H1 (cell line): ENCODE results near the gene SLC35F6.
"Not testable (repeated sequence)": the region's sequence is repeated elsewhere in the genome, so short reads cannot be mapped to it uniquely, and the experiment has no call there.

Source experiments
- CBX5 ChIP-seq: fragments of 300-800, 300-1000 bp; sonication (generic); IDR thresholded peaks from 2 replicates; pipeline ENCODE4 v1.7.1; 2016; ENCODE audit warnings: antibody characterized with exemption, low read length, low read depth
- CBX8 ChIP-seq: fragments of 300-800, 300-1000 bp; sonication (generic); IDR thresholded peaks from 2 replicates; pipeline ENCODE4 v1.7.1; 2016; ENCODE audit warnings: low read depth, low read length, borderline replicate concordance
- EP300 ChIP-seq, 2 experiments: IDR thresholded peaks; 1 replicate in 1 of 2; 2 replicates in 1 of 2; pipeline ENCODE4 v1.6.1; 2011 to 2012; ENCODE audit warnings: low read depth in 2 of 2, low read length in 2 of 2, mild to moderate bottlenecking in 2 of 2, borderline replicate concordance in 1 of 2, inconsistent platforms in 1 of 2, moderate library complexity in 1 of 2
- HDAC6 ChIP-seq: IDR thresholded peaks from one replicate; pipeline ENCODE4 v1.7.1; 2012; ENCODE audit warnings: low read depth, mild to moderate bottlenecking, inconsistent platforms, low read length, moderate library complexity
- MAFK ChIP-seq: IDR thresholded peaks from 2 replicates; pipeline ENCODE4 v1.6.1; 2012; ENCODE audit warnings: low read depth, mild to moderate bottlenecking, improper control_type of control experiment, low read length
- PHF8 ChIP-seq: fragments of 200-600 bp; sonication (generic); conservative IDR thresholded peaks from 2 replicates; pipeline ENCODE4 v1.7.1; 2012; ENCODE audit warnings: low read depth, mild to moderate bottlenecking, inconsistent platforms, low read length, moderate library complexity
- POLR2A ChIP-seq, 2 experiments: IDR thresholded peaks; 1 replicate in 1 of 2; 2 replicates in 1 of 2; pipeline ENCODE4 v1.6.1; 2011; ENCODE audit warnings: low read depth in 2 of 2, low read length in 2 of 2, mild to moderate bottlenecking in 2 of 2; ENCODE audit errors: control extremely low read depth in 1 of 2
- RAD21 ChIP-seq, 2 experiments: IDR thresholded peaks in 1 of 2; conservative IDR thresholded peaks in 1 of 2; 2 replicates each; pipeline ENCODE4 v1.6.1; 2011; ENCODE audit warnings: low read depth in 2 of 2, low read length in 2 of 2, improper control_type of control experiment in 1 of 2, inconsistent platforms in 1 of 2, mild to moderate bottlenecking in 1 of 2, moderate library complexity in 1 of 2
- SAP30 ChIP-seq: fragments of 300-600 bp; sonication (generic); IDR thresholded peaks from 2 replicates; pipeline ENCODE4 v1.7.1; 2012; ENCODE audit warnings: low read length, moderate library complexity, mild to moderate bottlenecking, inconsistent platforms; ENCODE audit not compliant: insufficient read depth, insufficient replicate concordance
- TF ChIP-seq, protein P1 (sequence below), 3 experiments: IDR thresholded peaks; 1 replicate in 2 of 3; 2 replicates in 1 of 3; pipeline versions ENCODE4 v1.5.1 to v1.6.1; 2011; ENCODE audit warnings: low read length in 3 of 3, mild to moderate bottlenecking in 3 of 3, inconsistent platforms in 2 of 3, low read depth in 1 of 3, moderate library complexity in 1 of 3; ENCODE audit not compliant: insufficient read depth in 1 of 3; ENCODE audit errors: control extremely low read depth in 1 of 3
- TF ChIP-seq, protein P2 (sequence below): fragments of 300-600 bp; sonication (generic); IDR thresholded peaks from 2 replicates; pipeline ENCODE4 v1.7.1; 2012; ENCODE audit warnings: low read length, moderate library complexity, mild to moderate bottlenecking, inconsistent platforms; ENCODE audit not compliant: insufficient replicate concordance

DNA sequence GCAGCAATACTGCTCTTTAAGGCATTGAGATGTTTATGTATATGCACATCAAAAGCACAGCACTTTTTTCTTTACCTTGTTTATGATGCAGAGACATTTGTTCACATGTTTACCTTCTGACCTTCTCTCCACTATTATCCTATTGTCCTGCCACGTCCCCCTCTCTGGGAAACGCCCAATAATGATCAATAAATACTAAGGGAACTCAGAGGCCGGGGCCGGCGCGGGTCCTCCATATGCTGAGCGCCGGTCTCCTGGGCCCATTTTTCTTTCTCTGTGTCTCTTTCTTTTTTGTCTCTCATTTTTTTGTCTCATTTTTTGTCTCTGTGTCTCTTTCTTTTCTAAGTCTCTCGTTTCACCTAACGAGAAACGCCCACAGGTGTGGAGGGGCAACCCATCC, 13.6 kb upstream of the SLC35F6 start:
- TF ChIP-seq CBX5; MAFK; POLR2A (IDR thresholded peaks at IDR 0.05; ENCODE audit: control extremely low read depth in 1 of 2, low read depth in 2 of 2, low read length in 2 of 2); RAD21 (IDR thresholded peaks at IDR 0.05 in 1 of 2, conservative IDR thresholded peaks at IDR 0.05 in 1 of 2; ENCODE audit: low read depth in 2 of 2, low read length in 2 of 2); SAP30; CBX8; PHF8; EP300 (IDR thresholded peaks at IDR 0.05; ENCODE audit: borderline replicate concordance in 1 of 2, low read depth in 2 of 2, low read length in 2 of 2); HDAC6: not testable (repeated sequence)
- TF ChIP-seq, protein P1, sequence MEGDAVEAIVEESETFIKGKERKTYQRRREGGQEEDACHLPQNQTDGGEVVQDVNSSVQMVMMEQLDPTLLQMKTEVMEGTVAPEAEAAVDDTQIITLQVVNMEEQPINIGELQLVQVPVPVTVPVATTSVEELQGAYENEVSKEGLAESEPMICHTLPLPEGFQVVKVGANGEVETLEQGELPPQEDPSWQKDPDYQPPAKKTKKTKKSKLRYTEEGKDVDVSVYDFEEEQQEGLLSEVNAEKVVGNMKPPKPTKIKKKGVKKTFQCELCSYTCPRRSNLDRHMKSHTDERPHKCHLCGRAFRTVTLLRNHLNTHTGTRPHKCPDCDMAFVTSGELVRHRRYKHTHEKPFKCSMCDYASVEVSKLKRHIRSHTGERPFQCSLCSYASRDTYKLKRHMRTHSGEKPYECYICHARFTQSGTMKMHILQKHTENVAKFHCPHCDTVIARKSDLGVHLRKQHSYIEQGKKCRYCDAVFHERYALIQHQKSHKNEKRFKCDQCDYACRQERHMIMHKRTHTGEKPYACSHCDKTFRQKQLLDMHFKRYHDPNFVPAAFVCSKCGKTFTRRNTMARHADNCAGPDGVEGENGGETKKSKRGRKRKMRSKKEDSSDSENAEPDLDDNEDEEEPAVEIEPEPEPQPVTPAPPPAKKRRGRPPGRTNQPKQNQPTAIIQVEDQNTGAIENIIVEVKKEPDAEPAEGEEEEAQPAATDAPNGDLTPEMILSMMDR (IDR thresholded peaks at IDR 0.05; ENCODE audit: control extremely low read depth in 1 of 3, insufficient read depth in 1 of 3, low read depth in 1 of 3, low read length in 3 of 3) = not testable (repeated sequence)
- TF ChIP-seq, protein P2, sequence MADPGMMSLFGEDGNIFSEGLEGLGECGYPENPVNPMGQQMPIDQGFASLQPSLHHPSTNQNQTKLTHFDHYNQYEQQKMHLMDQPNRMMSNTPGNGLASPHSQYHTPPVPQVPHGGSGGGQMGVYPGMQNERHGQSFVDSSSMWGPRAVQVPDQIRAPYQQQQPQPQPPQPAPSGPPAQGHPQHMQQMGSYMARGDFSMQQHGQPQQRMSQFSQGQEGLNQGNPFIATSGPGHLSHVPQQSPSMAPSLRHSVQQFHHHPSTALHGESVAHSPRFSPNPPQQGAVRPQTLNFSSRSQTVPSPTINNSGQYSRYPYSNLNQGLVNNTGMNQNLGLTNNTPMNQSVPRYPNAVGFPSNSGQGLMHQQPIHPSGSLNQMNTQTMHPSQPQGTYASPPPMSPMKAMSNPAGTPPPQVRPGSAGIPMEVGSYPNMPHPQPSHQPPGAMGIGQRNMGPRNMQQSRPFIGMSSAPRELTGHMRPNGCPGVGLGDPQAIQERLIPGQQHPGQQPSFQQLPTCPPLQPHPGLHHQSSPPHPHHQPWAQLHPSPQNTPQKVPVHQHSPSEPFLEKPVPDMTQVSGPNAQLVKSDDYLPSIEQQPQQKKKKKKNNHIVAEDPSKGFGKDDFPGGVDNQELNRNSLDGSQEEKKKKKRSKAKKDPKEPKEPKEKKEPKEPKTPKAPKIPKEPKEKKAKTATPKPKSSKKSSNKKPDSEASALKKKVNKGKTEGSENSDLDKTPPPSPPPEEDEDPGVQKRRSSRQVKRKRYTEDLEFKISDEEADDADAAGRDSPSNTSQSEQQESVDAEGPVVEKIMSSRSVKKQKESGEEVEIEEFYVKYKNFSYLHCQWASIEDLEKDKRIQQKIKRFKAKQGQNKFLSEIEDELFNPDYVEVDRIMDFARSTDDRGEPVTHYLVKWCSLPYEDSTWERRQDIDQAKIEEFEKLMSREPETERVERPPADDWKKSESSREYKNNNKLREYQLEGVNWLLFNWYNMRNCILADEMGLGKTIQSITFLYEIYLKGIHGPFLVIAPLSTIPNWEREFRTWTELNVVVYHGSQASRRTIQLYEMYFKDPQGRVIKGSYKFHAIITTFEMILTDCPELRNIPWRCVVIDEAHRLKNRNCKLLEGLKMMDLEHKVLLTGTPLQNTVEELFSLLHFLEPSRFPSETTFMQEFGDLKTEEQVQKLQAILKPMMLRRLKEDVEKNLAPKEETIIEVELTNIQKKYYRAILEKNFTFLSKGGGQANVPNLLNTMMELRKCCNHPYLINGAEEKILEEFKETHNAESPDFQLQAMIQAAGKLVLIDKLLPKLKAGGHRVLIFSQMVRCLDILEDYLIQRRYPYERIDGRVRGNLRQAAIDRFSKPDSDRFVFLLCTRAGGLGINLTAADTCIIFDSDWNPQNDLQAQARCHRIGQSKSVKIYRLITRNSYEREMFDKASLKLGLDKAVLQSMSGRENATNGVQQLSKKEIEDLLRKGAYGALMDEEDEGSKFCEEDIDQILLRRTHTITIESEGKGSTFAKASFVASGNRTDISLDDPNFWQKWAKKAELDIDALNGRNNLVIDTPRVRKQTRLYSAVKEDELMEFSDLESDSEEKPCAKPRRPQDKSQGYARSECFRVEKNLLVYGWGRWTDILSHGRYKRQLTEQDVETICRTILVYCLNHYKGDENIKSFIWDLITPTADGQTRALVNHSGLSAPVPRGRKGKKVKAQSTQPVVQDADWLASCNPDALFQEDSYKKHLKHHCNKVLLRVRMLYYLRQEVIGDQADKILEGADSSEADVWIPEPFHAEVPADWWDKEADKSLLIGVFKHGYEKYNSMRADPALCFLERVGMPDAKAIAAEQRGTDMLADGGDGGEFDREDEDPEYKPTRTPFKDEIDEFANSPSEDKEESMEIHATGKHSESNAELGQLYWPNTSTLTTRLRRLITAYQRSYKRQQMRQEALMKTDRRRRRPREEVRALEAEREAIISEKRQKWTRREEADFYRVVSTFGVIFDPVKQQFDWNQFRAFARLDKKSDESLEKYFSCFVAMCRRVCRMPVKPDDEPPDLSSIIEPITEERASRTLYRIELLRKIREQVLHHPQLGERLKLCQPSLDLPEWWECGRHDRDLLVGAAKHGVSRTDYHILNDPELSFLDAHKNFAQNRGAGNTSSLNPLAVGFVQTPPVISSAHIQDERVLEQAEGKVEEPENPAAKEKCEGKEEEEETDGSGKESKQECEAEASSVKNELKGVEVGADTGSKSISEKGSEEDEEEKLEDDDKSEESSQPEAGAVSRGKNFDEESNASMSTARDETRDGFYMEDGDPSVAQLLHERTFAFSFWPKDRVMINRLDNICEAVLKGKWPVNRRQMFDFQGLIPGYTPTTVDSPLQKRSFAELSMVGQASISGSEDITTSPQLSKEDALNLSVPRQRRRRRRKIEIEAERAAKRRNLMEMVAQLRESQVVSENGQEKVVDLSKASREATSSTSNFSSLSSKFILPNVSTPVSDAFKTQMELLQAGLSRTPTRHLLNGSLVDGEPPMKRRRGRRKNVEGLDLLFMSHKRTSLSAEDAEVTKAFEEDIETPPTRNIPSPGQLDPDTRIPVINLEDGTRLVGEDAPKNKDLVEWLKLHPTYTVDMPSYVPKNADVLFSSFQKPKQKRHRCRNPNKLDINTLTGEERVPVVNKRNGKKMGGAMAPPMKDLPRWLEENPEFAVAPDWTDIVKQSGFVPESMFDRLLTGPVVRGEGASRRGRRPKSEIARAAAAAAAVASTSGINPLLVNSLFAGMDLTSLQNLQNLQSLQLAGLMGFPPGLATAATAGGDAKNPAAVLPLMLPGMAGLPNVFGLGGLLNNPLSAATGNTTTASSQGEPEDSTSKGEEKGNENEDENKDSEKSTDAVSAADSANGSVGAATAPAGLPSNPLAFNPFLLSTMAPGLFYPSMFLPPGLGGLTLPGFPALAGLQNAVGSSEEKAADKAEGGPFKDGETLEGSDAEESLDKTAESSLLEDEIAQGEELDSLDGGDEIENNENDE = not testable (repeated sequence)
